Calu3 (cell line): Measurements from ENCODE around the gene RBM26. TPM values are rescaled to one million over a fixed set of nuclear protein-coding genes. Genes with fewer than 3 reads are reported as not detected.

Experiments used
- BruUV-seq: library from RNA; stranded (reverse); fragments of 400-500 nt; replicated peaks from 2 replicates; lab custom pipeline; 2021; lab: Mats Ljungman, UMichigan
- CTCF ChIA-PET: fragments of 300-600 bp; sonication (Branson Sonifier 250); formaldehyde crosslinking; loops from one replicate; lab custom pipeline; 2022; ENCODE audit warnings: antibody characterized with exemption; lab: Charles Lee
- DNase-seq: peaks from one replicate; pipeline ENCODE4 v3.0.0; 2022
- H3K27ac Mint-ChIP-seq: one replicate; pipeline ENCODE4 v1.8.0; 2022; ENCODE audit warnings: mixed read lengths; ENCODE audit not compliant: unreplicated experiment
- H3K27me3 Mint-ChIP-seq: one replicate; pipeline ENCODE4 v1.8.0; 2022; ENCODE audit warnings: mixed read lengths; ENCODE audit not compliant: unreplicated experiment
- H3K36me3 Mint-ChIP-seq: one replicate; pipeline ENCODE4 v1.8.0; 2022; ENCODE audit warnings: mild to moderate bottlenecking, moderate library complexity, mixed read lengths; ENCODE audit not compliant: insufficient read depth, unreplicated experiment
- H3K4me1 Mint-ChIP-seq: one replicate; pipeline ENCODE4 v1.8.0; 2022; ENCODE audit warnings: mild to moderate bottlenecking, low read depth, mixed read lengths; ENCODE audit not compliant: unreplicated experiment
- H3K4me3 Mint-ChIP-seq: one replicate; pipeline ENCODE4 v1.8.0; 2022; ENCODE audit warnings: mild to moderate bottlenecking, low read depth, moderate library complexity, mixed read lengths; ENCODE audit not compliant: unreplicated experiment
- H3K9me3 Mint-ChIP-seq: one replicate; pipeline ENCODE4 v1.8.0; 2022; ENCODE audit warnings: low read depth, mixed read lengths; ENCODE audit not compliant: unreplicated experiment
- CTCF ChIP-seq: fragments of 200-600 bp; IDR thresholded peaks from one replicate; pipeline ENCODE4 v1.8.0; 2022; ENCODE audit warnings: antibody characterized with exemption; ENCODE audit not compliant: unreplicated experiment
- intact Hi-C: fragments of 100-400 bp; cut with micrococcal nuclease; formaldehyde crosslinking; loops from one replicate; pipeline ENCODE4 v1.10.0; 2022; ENCODE audit not compliant: unreplicated experiment
- total RNA-seq: library from RNA; stranded (reverse); gene quantifications from 2 replicates; pipeline ENCODE4 v1.2.3, GENCODE V29; 2022

RBM26 gene
- total RNA-seq, 1 experiment from 2014 or later = 19.2 TPM

- peaks cover 5% of the 10 kb centered on the region for H3K36me3 Mint-ChIP-seq
- no peak for TF ChIP-seq CTCF
- no peak overlapping the region for H3K27ac Mint-ChIP-seq
- no peak for DNase-seq
- H3K4me1 Mint-ChIP-seq = no peaks in the 10 kb centered on the region
- no peak overlapping the region for H3K4me3 Mint-ChIP-seq
- BruUV-seq = no TSS peak
- H3K9me3 Mint-ChIP-seq = no peaks in the 10 kb centered on the region
- intact Hi-C loops = no loop called here
- CTCF ChIA-PET = no interaction called here
- H3K27me3 Mint-ChIP-seq = no peaks in the 10 kb centered on the region
These were observed 88.2 kb downstream of the RBM26 start for GRCh38 chr13:79317856-79318255.

GRCh38 chr13:79314652-79315051, 91.4 kb downstream of the RBM26 start:
- BruUV-seq = no TSS peak
- DNase-seq = no peak
- intact Hi-C loops = no loop called here
- TF ChIP-seq CTCF = no peak
- Mint-ChIP-seq H3K4me3 (no peak overlapping the region), H3K36me3 (peaks cover 2% of the 10 kb centered on the region), H3K27me3 (no peaks in the 10 kb centered on the region), H3K4me1 (no peaks in the 10 kb centered on the region), H3K9me3 (no peaks in the 10 kb centered on the region), H3K27ac (no peak overlapping the region)
- CTCF ChIA-PET = no interaction called here

GRCh38 chr13:79312340-79312855, 93.7 kb downstream of the RBM26 start:
- H3K4me1 Mint-ChIP-seq = no peaks in the 10 kb centered on the region
- intact Hi-C loops = no loop called here
- H3K36me3 Mint-ChIP-seq = no peaks in the 10 kb centered on the region
- H3K27ac Mint-ChIP-seq = no peak overlapping the region
- no peak for TF ChIP-seq CTCF
- CTCF ChIA-PET = no interaction called here
- no peak for DNase-seq
- no TSS peak for BruUV-seq
- H3K27me3 Mint-ChIP-seq = no peaks in the 10 kb centered on the region
- no peak overlapping the region for H3K4me3 Mint-ChIP-seq
- no peaks in the 10 kb centered on the region for H3K9me3 Mint-ChIP-seq

GRCh38 chr13:79311386-79311785, 94.7 kb downstream of the RBM26 start:
- Mint-ChIP-seq H3K4me3 (no peak overlapping the region), H3K36me3 (no peaks in the 10 kb centered on the region), H3K27me3 (no peaks in the 10 kb centered on the region), H3K4me1 (no peaks in the 10 kb centered on the region), H3K9me3 (no peaks in the 10 kb centered on the region), H3K27ac (no peak overlapping the region)
- intact Hi-C loops = no loop called here
- TF ChIP-seq CTCF = no peak
- CTCF ChIA-PET = no interaction called here
- DNase-seq = no peak
- no TSS peak for BruUV-seq
